Left renal cortex interstitium (tissue), 4 donors: ENCODE measurements around the gene PSMD4. TPM values are rescaled to one million over a fixed set of nuclear protein-coding genes. Genes with fewer than 3 reads are reported as not detected.
A peak's percentile ranks its signal among the peaks of the same experiment; 100 is the strongest.
"Not testable (repeated sequence)": the region's sequence is repeated elsewhere in the genome, so short reads cannot be mapped to it uniquely, and the experiment has no call there.

Experiments
- DNase-seq, 4 donors: peaks; one replicate each; pipeline ENCODE4 v3.0.0-alpha.2; 2013; ENCODE audit warnings: low read depth in 4 of 4, low spot score in 2 of 4, missing footprints in 1 of 4
- polyA plus RNA-seq, 4 donors: library from polyadenylated mRNA; unstranded; fragments of 120-200 nt; gene quantifications; one replicate each; pipeline ENCODE4 v1.2.1, GENCODE V29; 2013; ENCODE audit not compliant: insufficient read length in 4 of 4

The PSMD4 gene
- 100 to 1,000 TPM; 162 to 171 (median 168) TPM for polyA plus RNA-seq

DNA sequence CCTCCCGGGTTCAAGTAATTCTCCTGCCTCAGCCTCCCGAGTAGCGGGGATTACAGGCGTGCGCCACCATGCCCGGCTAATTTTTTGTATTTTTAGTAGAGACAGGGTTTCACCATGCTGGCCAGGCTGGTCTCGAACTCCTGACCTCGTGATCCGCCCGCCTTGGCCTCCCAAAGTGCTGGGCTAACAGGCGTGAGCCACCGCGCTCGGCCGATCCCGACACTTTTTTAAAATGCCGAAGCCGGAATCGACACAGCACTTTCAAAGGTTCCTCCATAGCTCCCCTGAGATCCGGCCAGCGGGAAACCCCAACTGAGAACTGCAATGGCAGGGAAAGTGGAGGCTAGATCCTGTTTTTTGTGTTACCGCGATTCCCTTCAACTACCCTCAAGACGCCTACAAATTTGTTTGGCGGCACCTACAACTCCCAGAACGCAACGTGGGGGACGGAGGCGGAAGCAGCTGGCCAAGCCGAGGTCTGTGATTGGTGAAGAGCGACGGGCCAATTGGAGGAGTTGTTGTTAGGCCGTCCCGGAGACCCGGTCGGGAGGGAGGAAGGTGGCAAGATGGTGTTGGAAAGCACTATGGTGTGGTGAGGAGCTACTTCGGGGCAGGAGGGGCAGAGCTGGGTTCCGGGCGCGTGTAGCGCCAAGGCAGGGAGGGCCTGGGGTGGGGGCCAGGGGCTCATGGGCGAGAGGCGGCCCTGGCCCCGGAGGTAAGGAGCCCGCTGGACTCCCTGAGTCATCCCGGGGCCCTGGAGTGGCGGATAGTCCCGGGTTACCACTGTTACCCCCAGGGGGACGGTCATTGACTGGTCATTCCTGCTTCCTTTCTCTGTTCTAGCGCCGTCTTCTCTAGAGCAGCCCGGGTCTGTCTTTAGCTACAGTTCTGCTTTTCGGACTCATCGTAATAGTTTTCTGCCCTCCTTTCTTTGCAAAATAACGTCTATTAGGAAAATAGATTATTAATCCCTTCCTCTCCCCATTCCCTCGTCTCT, at the start of gene PSMD4:
Gene PSMD4 (plus strand): TSS at position 518 of the 997 bp plus-strand sequence. CDS start 49 bp downstream, at position 567.
- peak; percentile 90 to 97 (median 96) for DNase-seq

DNA sequence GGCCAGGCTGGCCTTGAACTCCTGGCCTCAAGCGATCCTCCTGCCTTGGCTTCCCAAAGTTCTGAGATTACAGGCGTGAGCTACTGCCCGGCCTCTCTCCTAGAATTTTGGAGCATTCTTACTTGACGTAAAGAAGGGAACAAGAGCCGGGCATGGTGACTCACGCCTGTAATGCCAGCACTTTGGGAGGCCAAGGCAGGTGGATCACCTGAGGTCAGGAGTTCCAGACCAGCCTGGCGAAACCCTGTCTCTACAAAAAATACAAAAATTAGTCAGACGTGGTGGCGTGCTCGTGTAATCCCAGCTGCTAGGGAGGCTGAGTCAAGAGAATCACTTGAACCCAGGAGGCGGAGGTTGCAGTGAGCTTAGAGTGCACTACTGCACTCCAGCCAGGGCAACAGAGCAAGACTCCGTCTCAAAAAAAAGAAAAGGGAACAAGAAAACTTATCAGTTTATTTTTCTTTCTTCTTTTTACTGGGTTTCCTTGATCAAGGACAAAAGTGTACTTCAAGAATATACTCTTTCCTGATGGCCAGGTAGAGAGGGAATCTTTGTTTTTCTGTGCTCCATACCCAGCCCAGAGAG, 49.1 kb upstream of the PSMD4 start:
- not testable (repeated sequence) for DNase-seq

DNA sequence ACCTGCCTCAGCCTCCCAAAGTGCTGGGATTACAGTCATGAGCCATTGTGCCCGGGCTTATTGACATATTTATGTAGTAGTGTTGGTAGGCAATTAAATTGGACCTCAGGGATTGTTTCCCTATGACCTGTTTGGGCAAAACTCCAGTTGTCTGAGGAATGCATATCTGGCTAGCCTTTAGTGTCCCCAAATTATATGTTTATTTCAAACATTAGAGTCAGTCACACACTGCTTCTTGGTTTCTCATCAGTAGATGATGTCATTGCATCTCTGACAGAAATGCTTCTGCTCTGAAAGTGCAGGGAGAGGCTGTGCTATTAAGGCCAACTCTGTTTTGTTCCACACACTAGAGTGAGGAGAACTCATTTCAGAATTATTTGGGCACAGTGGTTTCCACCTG, 43.7 kb upstream of the PSMD4 start:
- no peak for DNase-seq

DNA sequence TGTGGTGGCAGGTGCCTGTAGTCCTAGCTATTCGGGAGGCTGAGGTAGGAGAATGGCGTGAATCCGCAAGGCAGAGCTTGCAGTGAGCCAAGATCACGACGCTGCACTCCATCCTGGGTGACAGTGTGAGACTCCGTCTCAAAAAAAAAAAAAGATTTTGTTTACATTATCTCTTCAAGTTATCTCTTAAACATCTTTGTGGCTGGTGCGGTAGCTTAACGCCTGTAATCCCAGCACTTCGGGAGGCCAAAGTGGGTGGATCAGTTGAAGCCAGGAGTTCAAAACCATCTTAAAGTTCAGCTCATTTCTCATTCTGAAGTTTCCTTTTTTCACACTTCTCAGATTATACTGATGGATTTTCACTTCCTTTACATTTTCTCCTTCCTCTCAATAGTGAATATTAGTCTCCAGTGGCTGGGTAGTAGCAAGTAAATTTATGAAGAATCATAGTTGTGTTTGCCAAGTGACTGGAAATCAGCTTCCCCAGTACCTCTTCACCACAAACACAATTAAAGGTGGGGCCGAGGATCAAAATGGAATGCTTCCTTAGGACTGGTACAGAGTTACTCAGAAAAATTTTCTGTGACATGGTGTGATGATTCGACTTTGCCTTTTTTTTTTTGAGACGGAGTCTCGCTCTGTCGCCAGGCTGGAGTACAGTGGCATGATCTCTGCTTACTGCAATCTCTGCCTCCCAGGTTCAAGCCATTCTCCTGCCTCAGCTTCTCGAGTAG, 42.4 kb upstream of the PSMD4 start:
- DNase-seq: no peak

DNA sequence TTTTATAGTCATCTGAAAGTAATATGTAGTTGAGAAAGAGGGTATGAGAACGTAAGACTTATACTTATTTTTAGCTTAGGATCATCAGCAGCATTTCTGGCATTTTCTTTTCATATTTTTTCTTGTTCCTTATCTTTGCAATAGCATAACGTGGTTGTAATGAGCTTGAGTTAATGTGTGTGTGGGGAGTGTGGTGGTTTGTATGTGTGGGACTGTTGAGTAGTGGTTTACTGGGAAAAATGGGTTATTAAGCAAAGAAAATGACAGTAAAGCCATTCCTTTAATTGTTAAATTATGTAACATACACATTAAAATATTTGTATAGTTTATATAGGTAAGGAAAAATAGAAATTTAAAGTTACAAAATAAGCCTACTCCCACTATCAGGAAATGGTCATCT, 41.0 kb upstream of the PSMD4 start:
- no peak for DNase-seq

DNA sequence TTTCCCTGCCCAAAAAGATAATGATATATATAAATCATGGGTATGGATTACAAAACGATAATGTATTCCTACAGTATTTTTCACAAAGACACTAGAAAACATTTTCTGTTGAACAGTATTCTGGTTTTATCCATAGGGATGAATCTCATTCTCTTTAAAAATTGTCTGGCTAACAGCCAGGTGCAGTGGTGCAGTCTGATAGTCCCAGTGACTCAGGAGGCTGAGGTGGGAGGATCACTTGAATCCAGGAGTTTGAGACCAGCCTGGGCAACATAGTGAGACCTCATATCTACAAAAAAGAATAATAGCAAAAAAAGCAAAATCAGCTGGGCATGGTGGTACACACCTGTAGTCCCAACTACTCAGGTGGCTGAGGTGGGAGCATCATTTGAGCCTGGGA, 32.9 kb upstream of the PSMD4 start:
- DNase-seq: no peak

DNA sequence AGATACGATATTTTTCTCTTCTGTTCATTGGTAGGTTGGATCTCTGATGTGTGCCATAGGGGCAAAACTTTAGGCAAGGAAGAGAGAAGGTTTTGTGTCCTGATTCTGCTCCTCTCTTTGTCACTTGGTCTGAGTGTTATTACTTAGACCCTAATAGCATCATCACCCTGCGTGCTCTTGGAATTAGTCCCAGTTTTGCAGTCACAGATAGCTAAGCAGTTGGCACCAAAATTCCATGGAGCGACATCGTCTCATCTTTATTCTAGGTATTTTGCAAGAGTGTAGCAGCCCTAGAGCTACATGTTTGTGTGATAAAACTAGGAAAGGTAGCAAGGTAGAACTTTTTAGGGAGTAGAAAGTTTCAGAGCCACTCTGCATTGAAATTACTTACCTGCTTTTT, 32.4 kb upstream of the PSMD4 start:
- no peak for DNase-seq

DNA sequence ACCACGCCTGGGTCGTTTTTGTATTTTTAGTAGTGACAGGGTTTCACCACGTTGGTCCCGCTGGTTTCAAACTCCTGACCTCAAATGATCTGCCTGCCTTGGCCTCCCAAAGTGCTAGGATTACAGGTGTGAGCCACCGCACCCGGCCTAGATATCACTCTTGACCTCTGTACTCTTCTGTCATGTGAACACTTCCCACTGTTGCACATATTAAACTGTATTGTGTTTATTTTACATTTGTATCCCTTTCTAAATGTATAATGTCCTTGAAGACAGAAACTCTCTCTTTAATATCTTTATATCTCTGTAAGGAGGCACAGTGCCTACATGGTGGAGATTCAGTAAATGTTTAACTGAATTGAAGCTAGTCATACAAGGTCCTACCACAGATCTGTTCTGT, 19.3 kb upstream of the PSMD4 start:
- DNase-seq: no peak

DNA sequence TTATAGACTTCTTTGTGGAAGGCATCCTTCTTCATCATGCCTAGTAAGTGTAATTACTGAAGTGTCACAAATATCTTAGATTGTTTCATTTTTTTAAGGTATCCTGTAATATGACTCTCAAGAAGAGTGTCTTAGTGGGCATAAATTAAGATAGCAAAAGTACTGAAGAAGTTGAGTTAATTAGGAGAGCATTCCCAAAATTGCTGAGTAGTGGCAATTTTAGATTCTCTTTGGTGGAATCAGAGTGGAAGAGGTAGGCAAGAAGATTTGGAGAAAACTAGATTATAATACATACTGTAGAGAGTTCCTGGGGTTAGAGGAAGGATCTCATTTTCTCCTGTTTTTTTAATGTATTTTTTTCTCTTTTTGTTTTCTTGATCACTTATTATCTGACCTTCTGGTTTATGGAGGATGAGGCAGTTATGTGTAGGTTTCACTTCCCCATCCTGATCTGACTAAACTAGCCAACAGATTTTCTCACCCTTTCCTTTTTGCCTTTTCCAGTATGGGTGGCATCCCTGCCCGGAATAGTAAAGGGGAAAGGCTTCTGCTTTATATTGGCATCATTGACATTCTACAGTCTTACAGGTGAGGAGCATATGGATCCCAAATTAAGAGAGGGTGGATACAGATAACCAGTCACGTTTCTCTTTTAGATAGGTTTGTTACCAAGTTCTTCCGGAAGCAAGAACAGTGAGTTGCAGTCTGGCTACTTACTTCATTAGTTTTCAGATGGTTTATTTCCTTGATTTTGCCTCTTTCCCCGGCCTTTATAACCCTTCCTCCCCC, 16.7 kb upstream of the PSMD4 start:
- no peak for DNase-seq

DNA sequence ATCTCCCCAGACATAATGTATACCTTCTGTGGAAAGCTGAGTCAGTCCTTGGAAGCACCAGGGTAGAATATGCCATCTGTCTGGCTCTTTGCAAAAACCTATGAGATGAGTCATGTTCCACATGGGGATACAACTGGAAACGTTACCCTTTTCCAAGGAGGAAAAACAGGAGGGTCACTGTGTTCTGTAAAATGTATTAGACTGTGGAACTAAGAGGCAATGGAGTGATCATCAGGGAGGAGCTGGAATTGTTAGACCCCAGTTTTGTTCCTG, 16.1 kb upstream of the PSMD4 start:
- no peak for DNase-seq

DNA sequence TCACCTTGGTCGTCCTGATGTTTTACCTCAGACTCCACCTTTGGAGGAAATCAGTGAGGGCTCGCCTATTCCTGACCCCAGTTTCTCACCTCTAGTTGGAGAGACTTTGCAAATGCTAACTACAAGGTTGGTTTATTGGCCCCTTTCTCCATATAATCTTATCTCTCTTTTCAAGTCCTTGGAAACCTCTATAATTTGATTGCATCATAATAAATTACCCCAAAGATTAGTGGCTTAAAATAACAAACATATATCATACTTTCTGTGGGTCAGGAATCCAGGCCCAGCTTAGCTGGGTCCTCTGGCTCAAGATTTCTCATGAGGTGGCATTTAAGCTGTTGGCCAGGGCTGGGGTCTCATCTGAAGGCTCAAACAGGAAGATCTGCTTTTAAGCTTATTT, 12.1 kb upstream of the PSMD4 start:
- DNase-seq: no peak

DNA sequence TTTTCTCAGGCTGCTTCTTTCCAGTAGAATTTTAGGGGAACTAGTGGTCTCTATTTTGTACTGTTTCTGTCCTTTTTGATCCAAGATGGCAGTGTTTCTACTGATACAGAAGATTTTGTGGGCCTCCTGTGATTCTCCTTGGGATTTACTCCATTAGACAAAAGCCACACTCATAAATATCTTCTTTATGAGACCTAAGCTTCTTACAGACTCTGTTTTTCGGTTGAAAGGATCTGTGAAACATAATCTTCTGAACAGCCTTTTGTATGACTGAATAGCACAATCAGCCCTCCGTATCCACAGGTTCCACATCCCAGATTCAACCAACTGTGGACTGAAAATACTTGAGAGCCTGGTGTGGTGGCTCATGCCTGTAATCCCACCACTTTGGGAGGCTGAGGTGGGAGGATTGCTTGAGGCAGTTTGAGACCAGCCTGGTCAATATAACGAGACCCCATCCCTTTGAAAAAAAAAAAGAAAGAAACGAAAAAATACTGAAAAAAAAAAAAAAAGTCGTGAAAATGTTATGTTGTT, 10.8 kb upstream of the PSMD4 start:
- DNase-seq: no peak

DNA sequence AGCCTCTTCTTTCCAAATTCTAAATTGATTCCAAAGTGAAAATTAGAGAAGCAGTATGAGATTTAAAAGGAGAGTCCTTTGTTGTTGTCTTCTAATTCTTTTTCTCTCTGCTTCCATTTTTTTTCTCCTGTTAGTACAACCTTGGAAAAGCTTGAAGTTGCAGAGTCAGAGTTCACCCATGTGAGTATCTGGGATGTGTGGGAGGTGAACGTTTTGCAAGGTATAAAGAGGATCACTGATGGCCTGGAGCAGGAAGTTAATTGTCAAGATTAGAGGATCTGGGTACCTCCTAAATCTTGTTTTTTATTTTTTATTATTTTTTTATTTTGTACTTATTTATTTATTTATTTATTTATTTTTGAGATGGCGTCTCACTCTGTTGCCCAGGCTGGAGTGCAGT, 7.7 kb upstream of the PSMD4 start:
- DNase-seq: no peak

DNA sequence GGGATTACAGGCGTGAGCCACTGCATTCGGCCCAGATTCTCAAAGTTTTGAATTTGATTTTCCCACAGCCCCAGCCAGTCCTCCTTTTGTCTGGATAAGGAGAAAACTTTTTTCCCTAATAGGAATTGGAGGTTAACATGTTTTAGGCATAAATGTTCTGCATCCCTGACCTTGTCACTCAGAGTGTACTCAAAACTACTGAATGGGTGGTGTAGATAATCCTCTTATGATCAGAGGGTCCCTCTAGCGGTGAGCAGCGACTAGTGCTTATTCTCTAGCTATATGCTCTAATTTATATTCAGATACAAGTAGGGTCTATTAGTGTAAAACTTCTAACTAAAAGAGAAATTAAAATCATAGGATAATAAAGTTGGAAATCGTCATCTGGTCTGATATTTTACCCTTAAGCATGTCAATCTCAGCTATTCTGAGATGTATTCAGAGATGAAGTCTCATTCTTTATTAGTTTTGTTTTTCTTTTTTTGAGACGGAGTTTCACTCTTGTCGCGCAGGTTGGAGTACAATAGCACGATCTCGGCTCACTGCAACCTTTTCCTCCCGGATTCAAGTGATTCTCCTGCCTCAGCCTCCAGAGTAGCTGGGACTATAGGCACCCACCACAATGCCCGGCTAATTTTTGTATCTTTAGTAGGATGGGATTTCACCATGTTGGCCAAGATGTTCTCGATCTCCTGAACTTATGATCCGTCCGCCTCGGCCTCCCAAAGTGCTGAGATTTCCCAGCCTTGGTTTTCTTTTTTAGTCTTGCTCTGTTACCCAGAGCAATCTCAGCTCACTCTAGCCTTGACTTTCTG, 2.7 kb upstream of the PSMD4 start:
- DNase-seq: peak; percentile 9 to 47 (median 36)

DNA sequence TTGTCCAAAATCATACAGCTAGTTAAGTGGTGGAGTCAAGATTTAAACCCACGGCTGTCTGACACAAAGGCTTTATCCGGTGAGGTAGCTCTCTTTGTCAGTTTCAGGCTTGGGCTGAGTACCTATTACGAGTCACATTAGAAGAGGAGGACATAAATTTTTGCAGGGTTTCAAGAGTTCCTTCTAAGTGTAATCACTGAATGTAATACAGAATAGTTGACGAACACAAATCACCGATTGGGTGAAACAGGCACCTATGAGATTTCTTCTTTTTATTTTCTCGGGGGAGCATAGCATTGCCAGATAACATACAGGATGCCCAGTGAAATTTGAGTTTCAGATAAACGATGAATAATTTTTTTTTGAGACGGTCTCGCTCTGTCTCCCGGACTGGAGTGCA, 847 bp downstream of the PSMD4 start:
- DNase-seq: no peak

DNA sequence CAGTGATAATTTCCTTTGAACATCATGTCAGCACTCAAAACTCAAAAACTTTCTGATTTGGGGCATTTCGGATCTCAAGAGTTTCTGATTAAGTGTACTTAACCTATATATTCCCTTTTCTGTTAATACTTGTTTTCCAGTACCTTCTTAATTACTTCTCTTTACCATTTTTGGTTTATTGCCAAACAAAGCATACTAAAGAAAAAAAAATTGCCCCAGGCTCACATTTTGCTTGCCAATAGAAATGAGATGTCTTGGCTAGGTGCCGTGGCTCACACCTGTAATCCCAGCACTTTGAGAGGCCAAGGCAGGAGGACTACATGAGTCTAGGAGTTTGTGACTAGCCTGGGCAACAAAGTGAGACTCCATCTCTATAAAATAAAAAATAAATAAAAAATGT, 4.8 kb downstream of the PSMD4 start:
- no peak for DNase-seq

DNA sequence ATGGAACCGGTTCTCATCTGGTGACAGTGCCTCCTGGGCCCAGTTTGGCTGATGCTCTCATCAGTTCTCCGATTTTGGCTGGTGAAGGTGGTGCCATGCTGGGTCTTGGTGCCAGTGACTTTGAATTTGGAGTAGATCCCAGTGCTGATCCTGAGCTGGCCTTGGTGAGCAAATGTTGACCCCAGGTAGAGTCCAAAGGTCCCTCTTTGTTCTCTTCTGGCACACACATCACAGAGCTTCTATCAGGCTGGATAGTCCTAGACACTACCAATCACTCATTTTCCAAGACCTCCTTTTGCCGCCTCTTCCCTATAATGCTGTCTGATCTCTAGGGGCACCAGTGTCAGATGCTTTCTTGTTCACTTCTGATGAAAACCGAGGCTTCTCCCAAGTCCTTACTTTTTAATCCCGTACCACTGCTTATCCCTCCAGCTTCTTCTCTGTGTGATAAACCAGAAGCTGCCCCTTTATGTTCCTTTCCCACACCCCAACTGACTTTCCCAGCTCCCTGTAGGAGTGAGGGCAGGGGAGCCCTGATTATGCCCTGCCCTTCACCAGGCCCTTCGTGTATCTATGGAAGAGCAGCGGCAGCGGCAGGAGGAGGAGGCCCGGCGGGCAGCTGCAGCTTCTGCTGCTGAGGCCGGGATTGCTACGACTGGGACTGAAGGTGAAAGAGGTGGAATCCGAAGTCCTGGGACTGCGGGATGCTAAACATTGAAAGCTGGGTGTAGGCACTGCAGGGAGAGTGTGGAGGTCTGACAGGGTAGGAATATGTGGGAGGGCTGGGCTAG, 11.1 kb downstream of the PSMD4 start:
- DNase-seq: no peak

DNA sequence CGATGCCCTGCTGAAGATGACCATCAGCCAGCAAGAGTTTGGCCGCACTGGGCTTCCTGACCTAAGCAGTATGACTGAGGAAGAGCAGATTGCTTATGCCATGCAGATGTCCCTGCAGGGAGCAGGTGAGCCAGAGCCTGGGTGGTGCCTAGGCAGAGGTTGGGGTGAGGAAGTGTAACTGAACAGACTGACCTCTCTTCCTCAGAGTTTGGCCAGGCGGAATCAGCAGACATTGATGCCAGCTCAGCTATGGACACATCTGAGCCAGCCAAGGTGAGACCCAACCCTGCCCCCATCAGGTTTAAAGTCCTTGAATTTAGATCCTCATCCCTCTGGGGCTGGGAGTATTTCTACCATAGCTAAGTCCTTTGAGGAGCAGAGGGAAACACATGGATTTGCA, 11.8 kb downstream of the PSMD4 start:
- no peak for DNase-seq

DNA sequence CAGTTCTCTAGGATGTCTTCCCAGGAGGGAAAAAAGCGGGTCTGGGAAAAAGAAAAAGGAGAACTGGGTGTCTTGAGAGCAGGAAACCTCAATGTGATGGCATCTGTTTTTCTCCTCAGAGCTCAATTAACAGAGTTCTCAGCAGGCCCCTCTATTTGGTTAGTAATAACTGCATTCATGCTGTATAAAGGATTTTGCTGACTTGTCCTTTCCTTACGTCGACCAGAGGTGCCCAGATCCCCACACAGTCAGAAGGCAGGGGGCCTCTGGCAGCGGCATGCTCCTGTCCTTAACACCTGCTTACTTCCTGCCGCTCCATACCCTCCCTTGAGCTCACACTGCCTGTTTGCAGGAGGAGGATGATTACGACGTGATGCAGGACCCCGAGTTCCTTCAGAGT, 12.3 kb downstream of the PSMD4 start:
- DNase-seq: no peak
